Left forelimb (tissue), 1 donor: ENCODE results near the gene CDC42BPB.
"Not testable (repeated sequence)": the region's sequence is repeated elsewhere in the genome, so short reads cannot be mapped to it uniquely, and the experiment has no call there.

Experiments used
- DNase-seq: peaks from one replicate; pipeline ENCODE4 v3.0.0-alpha.2; 2018; ENCODE audit warnings: low spot score

CDC42BPB gene

DNA sequence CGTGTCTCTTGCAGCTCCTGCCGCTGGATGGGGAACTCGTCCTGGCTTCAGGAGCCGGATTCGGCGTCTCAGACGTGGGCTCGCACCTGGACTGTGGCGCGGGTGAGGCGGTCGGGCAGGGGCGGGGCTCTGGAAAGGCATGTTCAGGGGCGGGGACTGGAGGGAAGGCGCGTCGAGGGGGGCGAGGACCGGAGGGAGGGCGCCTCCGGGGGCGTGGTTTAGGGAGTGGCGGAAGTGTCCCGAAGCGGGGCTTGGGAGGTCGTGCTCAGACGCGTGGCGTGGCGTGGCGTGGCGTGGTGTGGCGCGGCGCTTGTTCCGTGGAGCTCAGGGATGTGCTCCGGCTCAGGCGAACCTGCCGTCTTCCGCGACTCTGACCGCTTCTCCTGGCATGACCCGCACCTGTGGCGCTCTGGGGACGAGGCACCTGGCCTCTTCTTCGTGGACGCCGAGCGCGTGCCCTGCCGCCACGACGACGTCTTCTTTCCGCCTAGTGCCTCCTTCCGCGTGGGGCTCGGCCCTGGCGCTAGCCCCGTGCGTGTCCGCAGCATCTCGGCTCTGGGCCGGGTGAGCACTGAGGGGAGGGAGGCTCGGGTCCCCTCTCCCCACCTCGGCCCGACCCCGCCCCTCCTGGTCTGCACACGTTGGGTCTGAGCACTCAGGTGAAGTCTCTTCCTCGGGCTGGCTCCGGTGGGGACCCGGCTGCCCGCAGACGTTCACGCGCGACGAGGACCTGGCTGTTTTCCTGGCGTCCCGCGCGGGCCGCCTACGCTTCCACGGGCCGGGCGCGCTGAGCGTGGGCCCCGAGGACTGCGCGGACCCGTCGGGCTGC is 128.7 kb downstream of the CDC42BPB start:
- peak; percentile 77 for DNase-seq

DNA sequence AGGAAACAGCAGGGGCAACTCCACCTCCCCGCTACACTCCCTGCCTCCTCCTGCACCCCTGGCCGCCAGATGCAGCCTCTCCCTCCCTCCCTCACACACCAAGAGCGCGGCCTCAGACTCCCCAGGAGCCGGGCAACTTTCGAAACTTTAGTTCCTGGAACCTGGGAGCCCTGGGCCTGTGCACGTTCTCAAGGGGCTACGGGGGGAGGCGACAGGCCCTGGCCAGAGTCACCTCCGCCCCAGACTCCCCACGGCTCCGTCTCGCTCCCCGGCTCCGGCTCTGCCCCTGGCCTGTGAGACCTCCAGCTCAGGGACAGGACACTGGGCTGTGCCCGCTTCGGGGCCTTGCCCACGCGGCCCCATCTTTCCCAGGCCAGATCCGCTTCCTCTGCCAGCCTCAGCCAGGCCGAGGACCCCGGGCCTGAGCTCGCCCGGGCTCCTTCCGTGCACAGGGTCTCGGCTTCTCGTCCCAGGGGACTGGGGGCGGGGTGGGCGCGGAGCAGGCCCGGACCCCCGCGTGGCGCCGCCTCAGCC is 129.4 kb downstream of the CDC42BPB start:
- no peak for DNase-seq

DNA sequence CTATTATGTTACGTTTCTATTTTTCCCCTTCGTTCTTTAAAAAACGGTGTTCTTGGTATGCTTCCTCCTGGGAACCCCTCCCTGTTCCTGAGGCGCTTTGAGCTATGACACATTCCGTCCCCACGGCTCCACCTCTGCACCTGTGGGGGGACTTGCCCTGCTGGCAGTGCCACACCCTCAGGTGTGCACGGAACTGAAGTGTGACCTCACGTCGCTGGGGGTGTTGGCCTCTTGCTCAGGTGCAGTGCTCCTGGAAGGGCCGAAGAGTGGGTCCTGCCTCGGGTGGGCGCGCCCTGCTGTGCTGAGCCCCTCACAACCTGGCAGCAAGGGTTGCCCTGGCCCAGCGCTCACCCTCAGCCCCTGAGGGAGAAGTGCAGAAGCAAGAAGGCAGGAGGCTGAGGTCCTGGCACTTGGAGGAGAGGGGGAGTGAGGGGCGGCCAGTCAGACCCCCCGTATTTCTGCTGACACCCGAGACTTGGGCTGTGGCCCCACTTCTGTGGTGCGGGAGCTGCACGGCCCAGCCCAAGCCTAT is 129.9 kb downstream of the CDC42BPB start:
- no peak for DNase-seq

DNA sequence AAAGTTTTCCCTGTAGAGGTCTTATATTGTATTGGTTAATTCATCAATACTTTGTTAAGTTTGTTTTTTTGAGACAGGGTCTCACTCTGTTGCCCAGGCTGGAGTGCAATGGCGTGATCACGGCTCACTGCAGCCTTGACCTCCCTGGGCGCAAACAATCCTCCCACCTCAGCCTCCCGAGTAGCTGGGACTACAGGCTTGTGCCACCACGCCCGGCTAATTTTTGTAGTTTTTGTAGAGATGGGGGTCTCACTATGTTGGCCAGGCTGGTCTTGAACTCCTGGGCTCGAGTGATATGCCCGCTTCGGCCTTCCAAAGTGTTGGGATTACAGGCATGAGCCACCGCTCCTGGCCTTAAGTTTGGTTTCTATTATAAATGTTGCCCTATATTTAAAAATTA is 130.5 kb downstream of the CDC42BPB start:
- DNase-seq, result not testable (repeated sequence)

DNA sequence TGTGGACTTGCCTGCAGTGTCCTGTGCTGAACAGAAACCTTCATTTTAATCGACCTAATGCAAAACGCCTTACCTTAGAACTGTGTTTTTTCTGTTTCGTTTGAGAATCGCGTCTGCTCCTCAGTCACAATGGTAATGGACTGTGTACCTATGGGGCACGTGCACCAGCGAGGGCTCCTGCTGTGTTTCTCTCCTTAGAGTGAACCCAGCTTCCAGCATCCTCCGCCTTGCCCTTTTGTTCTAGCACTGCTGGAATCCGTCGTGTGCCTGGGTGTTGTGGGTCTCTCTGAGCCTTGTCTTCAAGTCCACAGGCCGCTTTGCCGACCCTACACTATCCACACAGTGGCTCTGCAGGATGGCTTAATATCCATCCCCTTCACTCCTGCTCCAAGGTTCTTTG is 131.2 kb downstream of the CDC42BPB start:
- no peak for DNase-seq

DNA sequence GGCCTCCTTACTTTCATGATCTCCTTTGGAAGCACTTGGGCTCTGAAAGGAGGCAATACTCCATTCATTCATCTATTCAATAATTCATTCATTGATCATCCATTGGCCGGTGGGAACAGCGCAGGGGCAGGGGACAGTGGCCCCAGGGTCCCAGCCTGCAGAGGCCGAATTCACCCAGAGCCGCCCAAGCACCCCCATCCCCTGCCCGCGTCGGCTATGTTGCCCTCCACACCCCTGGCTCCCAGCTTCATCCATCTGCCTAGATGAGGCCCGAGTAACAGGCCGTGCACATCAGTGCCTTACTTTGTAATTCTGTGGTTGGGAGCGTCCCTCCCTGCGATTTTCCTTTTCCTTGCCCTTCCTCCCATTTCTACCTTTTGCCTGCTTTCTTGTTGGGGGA is 131.7 kb downstream of the CDC42BPB start:
- no peak for DNase-seq

DNA sequence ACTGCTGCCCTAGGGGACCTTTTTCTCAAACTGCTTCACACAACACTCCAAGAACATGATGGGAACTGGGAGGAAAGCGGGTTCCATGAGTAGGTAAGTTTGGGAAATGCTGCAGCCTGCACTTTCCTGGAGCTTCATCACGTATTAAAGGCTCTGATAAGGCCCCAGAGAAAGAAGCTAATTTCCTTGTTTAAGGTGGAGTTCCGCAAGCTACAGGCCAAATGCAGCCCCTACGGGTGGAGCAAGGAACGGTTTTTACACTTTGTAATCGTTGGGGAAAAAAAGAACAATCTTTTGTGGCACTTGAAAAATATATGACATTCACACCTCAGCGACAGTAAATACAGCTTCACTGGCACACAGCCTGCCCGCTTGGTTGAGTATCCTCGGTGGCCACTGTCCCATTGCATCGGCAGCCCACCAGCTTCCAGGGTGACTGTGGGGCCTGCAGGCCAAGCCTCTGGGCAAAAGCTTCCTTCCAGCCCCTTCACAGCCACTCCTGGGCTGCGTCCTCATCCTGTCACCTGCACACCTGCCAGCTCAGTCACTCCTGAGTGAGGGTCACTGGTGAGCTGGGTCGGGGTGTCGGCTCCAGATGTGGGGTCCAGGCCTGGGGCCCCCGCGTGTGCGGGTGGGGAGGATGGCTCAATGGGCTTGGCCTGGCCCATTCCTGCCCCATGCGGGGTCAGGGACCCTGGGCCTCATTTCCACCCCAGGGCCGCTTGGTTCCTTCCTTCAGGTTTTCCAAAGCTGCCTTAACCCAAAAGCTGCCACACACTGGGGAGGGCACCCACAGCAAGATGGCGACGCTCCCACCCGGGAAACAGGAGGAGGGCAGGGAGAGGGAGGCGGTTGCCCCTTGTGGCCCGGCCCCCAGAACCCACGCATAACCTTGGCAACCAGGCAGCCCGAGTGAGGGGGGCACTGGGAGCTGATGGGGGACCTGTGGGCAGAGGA is 132.4 kb downstream of the CDC42BPB start:
- DNase-seq, result no peak

DNA sequence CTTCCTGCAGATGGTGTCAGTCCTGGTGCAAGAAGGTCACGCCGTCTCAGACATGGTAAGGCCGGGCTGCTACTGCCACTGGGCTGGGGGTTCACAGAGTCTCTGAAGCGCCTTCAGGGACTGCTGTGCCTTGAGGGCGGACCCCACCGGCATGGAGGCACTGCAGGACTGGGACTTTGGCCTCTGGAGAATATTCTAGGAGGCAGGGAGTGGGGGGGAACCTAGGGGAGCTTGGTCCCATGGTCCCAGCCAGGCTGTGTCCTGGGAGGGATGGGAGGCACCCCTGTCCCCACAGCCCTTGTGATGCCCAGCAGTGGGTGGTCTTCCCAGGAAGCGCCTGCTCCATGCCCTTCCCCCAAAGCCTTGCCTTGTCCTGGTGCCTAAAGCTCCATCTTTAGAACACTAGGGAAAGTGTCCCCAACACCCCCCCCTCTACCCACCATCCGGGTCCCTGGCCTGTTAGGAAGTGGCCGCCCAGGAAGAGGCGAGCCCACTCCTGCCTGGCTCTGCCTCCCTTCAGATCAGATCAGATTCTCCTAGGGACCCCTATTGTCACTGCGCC is 133.3 kb downstream of the CDC42BPB start:
- no peak for DNase-seq

DNA sequence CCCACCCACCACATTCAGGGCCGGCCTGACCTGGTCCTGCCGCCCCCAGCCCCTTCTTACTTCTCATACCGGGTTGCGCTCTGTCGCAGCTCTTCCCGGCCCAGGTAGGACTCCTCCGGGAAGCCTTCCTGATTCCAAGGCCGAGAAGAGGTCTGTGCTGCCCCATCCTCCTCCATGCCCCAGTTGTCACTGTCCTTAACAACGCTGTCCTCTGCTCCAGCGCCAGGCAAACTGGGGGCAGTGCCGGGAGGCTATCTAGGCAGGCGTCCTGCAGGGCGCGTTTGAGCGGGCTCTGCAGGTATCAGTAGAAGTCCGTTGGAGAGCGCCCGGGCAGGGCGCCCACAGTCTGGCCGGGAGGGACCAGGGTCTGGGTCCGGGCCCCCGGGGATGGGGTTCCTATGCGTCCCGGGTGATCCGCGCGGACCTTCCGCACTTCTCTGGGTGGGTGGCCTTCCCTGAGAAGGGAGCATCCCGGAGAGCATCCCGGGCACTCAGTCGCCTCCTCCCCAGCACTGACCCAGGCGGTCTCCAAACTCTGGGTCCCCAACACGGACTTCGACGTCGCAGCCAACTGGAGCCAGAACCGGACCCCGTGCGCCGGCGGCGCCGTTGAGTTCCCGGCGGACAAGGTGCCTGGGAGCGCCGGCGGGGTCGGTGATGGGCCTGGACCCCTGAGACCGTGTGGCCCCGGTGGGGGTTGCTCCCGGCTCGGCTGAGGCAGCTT is 134.0 kb downstream of the CDC42BPB start:
- DNase-seq, result no peak

DNA sequence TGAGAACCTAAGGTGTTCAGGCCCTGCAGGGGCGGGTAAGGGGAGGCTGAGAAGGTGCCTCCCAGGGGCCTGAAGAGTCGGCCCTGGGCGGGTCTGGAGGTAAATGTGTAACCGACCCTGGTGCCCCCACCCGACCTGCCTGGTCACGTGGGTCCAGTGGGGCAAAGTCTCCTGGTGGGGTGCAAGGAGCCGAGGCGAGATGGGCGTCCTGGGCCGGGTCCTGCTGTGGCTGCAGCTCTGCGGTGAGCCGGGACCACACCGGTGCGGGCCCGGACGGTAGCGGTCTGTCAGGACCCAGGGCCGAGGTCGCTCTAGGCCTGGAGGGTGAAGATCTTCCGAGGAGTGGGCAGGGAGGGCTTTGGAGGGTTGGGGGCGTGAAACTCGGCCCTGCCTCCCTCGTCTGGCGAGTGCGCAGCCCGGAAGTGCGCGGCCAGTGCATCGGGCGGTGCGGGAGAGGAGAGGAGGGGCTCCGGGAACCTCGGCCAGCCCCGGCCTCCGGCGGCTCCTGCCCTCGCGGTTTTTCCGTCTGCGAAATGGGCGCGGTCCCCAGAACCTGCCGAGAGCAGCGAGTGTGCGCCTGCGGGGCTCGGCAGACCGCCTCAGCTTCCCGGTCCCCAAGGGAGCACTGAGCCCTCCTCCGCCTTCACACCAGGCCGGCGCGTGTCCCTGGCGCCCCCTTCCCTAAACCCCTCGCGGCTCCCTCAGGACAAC is 134.7 kb downstream of the CDC42BPB start, which contains the start of gene AMN:
TSS of gene AMN (plus strand) at position 174 of the 711 bp plus-strand sequence. CDS start at position 200, 26 bp downstream.
- DNase-seq, result no peak

DNA sequence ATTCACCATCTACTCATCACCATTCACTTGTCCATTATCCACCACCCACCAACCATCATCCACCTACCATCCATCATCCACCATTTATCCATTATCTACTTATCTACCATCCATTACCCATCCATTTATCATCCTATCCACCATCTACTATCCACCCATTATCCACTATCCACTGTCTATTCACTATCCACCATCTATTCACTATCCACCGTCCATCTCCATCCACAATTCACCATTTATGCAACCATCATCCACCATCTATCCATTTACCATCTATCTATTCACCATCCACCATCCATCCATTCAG is 136.4 kb downstream of the CDC42BPB start:
- DNase-seq, result no peak

DNA sequence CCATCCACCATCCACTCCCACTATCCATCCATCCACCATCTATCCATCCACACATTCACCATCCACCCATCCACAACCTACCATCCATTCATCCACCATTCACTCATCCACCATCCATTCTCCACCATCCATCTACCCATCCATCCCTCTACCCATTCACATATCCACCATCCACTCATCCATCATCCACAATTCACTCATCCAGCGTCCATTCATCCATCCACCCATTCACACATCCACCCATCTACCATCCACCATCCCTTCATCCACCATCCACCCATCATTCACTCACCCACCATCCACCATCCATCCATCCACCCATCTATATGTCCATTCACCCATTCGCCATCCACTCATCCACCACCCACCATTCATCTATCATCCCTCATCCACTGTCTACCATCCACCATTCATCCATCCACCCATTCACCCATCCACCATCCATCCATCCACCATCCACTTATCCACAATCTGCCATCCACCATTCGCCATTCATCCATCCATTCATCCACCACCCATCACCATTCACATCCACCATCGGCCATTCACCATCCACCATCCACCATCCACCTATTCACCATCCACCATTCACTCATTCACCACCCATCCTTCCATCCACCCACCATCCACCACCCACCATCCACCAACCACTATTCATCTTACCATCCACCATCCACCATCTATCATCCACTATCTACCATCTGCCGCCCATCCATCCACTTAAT is 136.9 kb downstream of the CDC42BPB start:
- DNase-seq, result no peak

DNA sequence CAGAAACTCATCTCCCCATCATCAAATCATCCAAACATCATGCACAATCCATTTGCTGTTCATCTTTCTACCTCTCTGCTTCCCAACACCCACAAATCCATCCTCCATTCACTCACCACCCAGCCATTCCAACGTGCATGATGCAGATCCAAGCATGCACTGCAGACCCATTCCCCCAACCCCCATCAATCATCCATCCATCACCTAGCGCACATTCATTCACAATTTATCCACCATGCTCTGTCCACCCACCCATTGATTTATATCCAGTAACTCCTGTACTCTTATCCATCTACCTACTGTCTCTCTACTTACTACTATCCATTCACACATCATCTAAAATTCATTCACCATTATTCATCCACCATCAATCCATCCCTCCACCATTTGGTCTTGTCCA is 138.9 kb downstream of the CDC42BPB start:
- no peak for DNase-seq

DNA sequence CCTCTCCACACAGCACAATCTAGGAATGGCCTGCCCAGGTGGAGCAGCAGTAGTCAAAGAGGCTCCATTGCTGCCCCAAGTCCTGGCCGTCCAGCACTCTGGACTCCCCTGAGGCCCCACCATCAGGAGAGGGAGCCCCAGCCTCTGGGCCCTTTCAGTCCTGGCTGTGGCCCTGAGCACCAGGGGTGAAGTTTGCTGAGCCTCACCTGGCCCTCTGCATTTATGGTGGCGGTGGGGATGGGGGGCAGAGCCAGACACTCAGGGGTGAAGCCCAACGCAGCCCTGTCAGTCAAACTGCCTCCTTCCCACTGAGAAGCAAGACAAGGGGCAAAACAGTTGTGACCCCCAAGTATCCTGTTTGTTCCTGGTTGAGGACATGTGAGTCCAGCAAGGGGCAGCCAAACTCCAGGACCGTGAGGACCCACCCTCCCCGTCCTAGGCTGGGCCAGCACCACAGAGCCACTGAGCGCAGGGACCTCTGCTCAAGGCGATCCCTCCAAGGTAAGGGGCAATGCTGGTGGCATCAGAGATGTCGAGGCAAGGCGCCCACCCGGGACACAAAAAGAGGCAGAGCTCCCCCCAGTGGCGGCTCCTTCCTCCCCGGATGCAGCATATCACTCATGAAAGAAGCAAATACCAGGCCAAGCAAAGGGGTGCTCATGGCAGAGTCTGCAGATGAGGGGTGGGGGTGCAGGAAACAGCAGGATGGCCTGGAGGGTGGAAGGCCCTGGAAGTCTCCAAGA is 139.7 kb downstream of the CDC42BPB start:
- no peak for DNase-seq

DNA sequence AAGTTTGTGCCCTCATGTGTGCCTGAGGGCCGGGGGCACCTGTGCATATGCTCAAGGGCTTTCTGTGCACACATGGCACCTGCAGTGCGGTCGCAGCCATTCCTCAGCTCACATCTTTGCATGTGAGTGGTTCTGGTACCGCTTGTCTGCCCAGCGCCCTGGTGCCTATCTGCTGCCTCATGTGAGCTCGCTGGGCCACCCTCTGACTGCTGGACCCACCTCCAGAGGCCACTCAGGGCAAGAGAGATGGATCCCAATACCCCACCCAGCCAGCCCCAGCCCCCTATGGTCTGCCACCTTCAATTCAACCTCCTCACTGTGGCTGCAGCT is 140.3 kb downstream of the CDC42BPB start:
- no peak for DNase-seq

DNA sequence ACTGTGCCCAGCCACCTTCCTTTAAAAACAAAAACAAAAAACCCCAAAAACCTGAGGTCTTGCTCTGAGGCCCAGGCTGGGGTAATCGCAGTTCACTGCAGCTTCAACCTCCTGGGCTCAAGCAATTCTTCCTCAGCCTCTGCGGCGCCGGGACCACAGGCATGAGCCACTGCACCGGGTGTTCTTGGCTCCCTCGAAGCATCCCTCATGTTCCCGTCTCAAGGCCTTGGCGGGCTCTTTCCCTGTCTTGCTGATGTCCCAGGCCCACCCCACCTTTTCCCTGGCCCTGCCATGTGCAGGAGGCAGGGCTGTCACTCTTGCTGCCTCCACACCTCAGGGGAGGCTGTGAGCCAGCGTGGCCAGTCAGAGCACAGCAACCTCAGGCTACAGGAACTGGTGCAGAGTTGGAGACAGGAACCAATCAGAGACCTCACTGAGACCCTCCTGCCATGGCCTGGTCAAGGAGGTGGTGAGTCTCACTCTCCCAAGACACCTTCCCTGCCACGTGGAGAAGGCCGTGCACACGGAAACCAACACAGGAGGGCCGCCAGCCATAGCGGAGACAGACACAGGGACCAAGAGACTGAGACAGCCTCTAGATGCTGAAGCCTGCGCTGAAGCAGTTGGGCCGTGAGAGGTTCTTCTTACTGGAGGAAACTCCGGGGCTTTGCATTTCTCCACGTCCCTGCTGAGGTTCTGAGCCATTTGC is 140.8 kb downstream of the CDC42BPB start:
- DNase-seq, result no peak

DNA sequence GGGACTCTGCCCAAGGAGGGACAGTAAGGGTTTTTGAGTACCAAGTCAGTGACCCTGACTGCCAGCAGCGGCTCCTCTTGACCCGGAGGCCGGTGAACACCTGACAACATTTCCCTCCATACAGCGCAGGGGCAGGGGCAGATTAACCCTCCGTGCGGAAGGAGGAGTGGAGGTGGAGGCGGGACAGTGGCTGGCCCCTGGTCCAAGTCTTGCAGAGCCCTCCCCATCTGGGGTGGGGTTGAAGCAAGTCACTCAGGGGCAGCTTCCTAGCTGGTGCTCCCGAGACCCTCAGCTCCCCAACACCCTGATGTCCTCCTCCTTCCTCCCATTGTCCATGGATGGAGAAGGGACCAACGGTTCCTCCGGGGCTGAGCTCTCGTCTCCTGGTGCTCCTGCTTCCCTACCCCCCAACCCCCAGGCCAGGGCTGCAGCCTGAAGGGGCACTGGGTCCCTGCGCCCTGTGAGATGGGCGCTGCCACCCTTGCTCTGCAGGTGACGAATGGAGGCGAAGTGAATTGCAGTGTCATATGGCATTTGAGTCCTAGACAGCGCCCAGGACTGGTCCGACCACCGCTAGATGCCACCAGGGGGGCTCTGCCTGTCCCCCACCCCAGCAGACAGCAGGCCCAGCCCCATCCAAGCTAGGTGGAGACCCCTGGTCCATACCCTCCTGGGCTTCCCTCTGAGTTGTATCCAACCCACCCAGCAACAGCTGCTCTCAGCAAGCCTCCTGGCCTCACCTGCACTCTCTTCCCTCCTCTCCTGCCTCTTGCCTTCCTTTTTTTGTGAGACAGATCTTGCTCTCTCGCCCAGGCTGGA is 141.8 kb downstream of the CDC42BPB start:
- no peak for DNase-seq
